Liver (tissue), 3 donors: ENCODE measurements around the gene KLF15.

Experiments used
- CTCF ChIP-seq: fragments of 150-350 bp; IDR thresholded peaks from 2 replicates; pipeline ENCODE4 v1.5.1; 2017; ENCODE audit warnings: improper control_type of control experiment, low read depth, low read length; ENCODE audit not compliant: missing input control
- MAX ChIP-seq: IDR thresholded peaks from 2 replicates; pipeline ENCODE4 v1.6.1; 2016; ENCODE audit warnings: antibody characterized with exemption
- RAD21 ChIP-seq, 2 donors: IDR thresholded peaks; 2 replicates each; pipeline ENCODE4 v1.6.1; 2016; ENCODE audit warnings: antibody characterized with exemption in 2 of 2, mild to moderate bottlenecking in 2 of 2
- SP1 ChIP-seq: IDR thresholded peaks from 2 replicates; pipeline ENCODE4 v1.6.1; 2018; ENCODE audit warnings: antibody characterized with exemption, mild to moderate bottlenecking
- TAF1 ChIP-seq: conservative IDR thresholded peaks from 2 replicates; pipeline ENCODE4 v1.6.1; 2016; ENCODE audit warnings: antibody characterized with exemption, mild to moderate bottlenecking
- donor health status: healthy.
- donor health status: healthy.

- TF ChIP-seq CTCF (no peak), RAD21 (IDR thresholded peaks at IDR 0.05) (no peak), SP1 (no peak), MAX (no peak), TAF1 (no peak)
Observed at GRCh38 chr3:126406389-126407296, 49.4 kb upstream of the KLF15 start.
